ENCODE data around the gene OXA1L.
"Not testable (repeated sequence)": the region's sequence is repeated elsewhere in the genome, so short reads cannot be mapped to it uniquely, and the experiment has no call there.

The OXA1L gene

GRCh38 chr14:22768947-22769346 lies 2.5 kb downstream of the OXA1L start:
- DNase-seq (ENCODE audit: low read depth, low spot score), result no peak

GRCh38 chr14:22769369-22769768 lies 2.9 kb downstream of the OXA1L start:
- no peak for DNase-seq (ENCODE audit: low read depth, low spot score)

- DNase-seq (ENCODE audit: low read depth, low spot score), result no peak
Measured at GRCh38 chr14:22770481-22771187, 4.1 kb downstream of the OXA1L start.

- DNase-seq (ENCODE audit: low read depth, low spot score), result no peak
Measured at GRCh38 chr14:22772725-22773124, 6.2 kb downstream of the OXA1L start.

GRCh38 chr14:22773162-22774010 lies 6.9 kb downstream of the OXA1L start:
- no peak for DNase-seq (ENCODE audit: low read depth, low spot score)

GRCh38 chr14:22774011-22774706 lies 7.7 kb downstream of the OXA1L start:
- no peak for DNase-seq (ENCODE audit: low read depth, low spot score)

- no peak for DNase-seq (ENCODE audit: low read depth, low spot score)
Measured at GRCh38 chr14:22776215-22776614, 9.7 kb downstream of the OXA1L start.

- DNase-seq (ENCODE audit: low read depth, low spot score), result not testable (repeated sequence)
Measured at GRCh38 chr14:22776849-22777248, 10.4 kb downstream of the OXA1L start.

GRCh38 chr14:22778084-22778483 lies 11.6 kb downstream of the OXA1L start:
- no peak for DNase-seq (ENCODE audit: low read depth, low spot score)

GRCh38 chr14:22780105-22780679 lies 13.7 kb downstream of the OXA1L start:
- no peak for DNase-seq (ENCODE audit: low read depth, low spot score)

- DNase-seq (ENCODE audit: low read depth, low spot score), result no peak
Measured at GRCh38 chr14:22780941-22781300, 14.4 kb downstream of the OXA1L start.

GRCh38 chr14:22781301-22781991 lies 15.0 kb downstream of the OXA1L start:
- DNase-seq (ENCODE audit: low read depth, low spot score), result no peak

- no peak for DNase-seq (ENCODE audit: low read depth, low spot score)
Measured at GRCh38 chr14:22786685-22787084, 20.2 kb downstream of the OXA1L start.

GRCh38 chr14:22791301-22791700 lies 24.8 kb downstream of the OXA1L start:
- no peak for DNase-seq (ENCODE audit: low read depth, low spot score)

- DNase-seq (ENCODE audit: low read depth, low spot score), result no peak
Measured at GRCh38 chr14:22792158-22792557, 25.7 kb downstream of the OXA1L start.

GRCh38 chr14:22793550-22793949 lies 27.1 kb downstream of the OXA1L start:
- not testable (repeated sequence) for DNase-seq (ENCODE audit: low read depth, low spot score)

GRCh38 chr14:22793976-22794375 lies 27.5 kb downstream of the OXA1L start:
- DNase-seq (ENCODE audit: low read depth, low spot score), result no peak

GRCh38 chr14:22794551-22794951 lies 28.1 kb downstream of the OXA1L start:
- DNase-seq (ENCODE audit: low read depth, low spot score), result no peak

GRCh38 chr14:22796087-22796707 lies 29.7 kb downstream of the OXA1L start:
- DNase-seq (ENCODE audit: low read depth, low spot score), result no peak

- no peak for DNase-seq (ENCODE audit: low read depth, low spot score)
Measured at GRCh38 chr14:22797017-22797917, 30.8 kb downstream of the OXA1L start.

Measured in iPS DF 19.7 (cell line).